ENCODE measurements around the gene DHRS13. TPM values are rescaled to one million over a fixed set of nuclear protein-coding genes. Genes with fewer than 3 reads are reported as not detected.
A peak's percentile ranks its signal among the peaks of the same experiment; 100 is the strongest.
"Not testable (repeated sequence)": the region's sequence is repeated elsewhere in the genome, so short reads cannot be mapped to it uniquely, and the experiment has no call there.

The DHRS13 gene
- total RNA-seq, 2 experiments from 2014 or later = 28.4 to 29.2 TPM

GRCh38 chr17:28878981-28879380 is 23.9 kb downstream of the DHRS13 start:
- ChIA-PET CTCF (ENCODE audit: unreplicated experiment) (interaction anchor here (0.7 kb wide), 1 partner anchor 132 kb away, joined by 3 read pairs; no protein-coding TSS in a partner anchor), POLR2A (interaction anchor here (1.0 kb wide), 1 partner anchor 115 kb away, joined by 3 read pairs; no protein-coding TSS in a partner anchor)
- BruUV-seq (replicated peaks) = no TSS peak
- Histone ChIP-seq H3K79me2 (ENCODE audit: insufficient read depth, low read depth, low read length) (no peaks in the 10 kb centered on the region), H3K4me2 (ENCODE audit: low read length) (no peak overlapping the region), H3K4me3 (ENCODE audit: low read depth, low read length, poor library complexity, severe bottlenecking) (no peak overlapping the region), H3K4me1 (ENCODE audit: insufficient read depth, low read length, poor library complexity, severe bottlenecking) (no peaks in the 10 kb centered on the region), H3K9me3 (ENCODE audit: low read length) (no peaks in the 10 kb centered on the region), H2AFZ (ENCODE audit: low read length) (no peak overlapping the region), H3K36me3 (ENCODE audit: insufficient read depth, low read length) (peaks cover 47% of the 10 kb centered on the region), H3K27ac (ENCODE audit: low read depth, low read length, poor library complexity, severe bottlenecking) (no peak overlapping the region), H3K9me2 (ENCODE audit: insufficient read depth, low read length) (no peaks in the 10 kb centered on the region), H4K20me1 (ENCODE audit: insufficient read depth, low read length) (no peaks in the 10 kb centered on the region)
- peak; percentile 68 for DNase-seq (ENCODE audit: low spot score)
- intact Hi-C loops (cut with micrococcal nuclease; ENCODE audit: unreplicated experiment) = loop anchor here (1.0 kb wide), 1 partner anchor 116 kb away; no protein-coding TSS in a partner anchor
- TF ChIP-seq CTCF (conservative IDR thresholded peaks at IDR 0.05; ENCODE audit: low read length) (peak; percentile 66), EZH2phosphoT487 (IDR thresholded peaks at IDR 0.05; ENCODE audit: borderline replicate concordance, low read depth, low read length) (no peak)

GRCh38 chr17:28878158-28878910 is 24.5 kb downstream of the DHRS13 start:
- no peak overlapping the region for H3K27ac ChIP-seq (ENCODE audit: low read depth, low read length, poor library complexity, severe bottlenecking)
- no peaks in the 10 kb centered on the region for H3K4me1 ChIP-seq (ENCODE audit: insufficient read depth, low read length, poor library complexity, severe bottlenecking)
- H2AFZ ChIP-seq (ENCODE audit: low read length) = no peak overlapping the region
- DNase-seq (ENCODE audit: low spot score) = no peak
- no peak overlapping the region for H3K4me3 ChIP-seq (ENCODE audit: low read depth, low read length, poor library complexity, severe bottlenecking)
- no peaks in the 10 kb centered on the region for H3K9me3 ChIP-seq (ENCODE audit: low read length)
- CTCF ChIA-PET (ENCODE audit: unreplicated experiment) = interaction anchor here (0.7 kb wide), 1 partner anchor 132 kb away, joined by 3 read pairs; no protein-coding TSS in a partner anchor
- intact Hi-C loops (cut with micrococcal nuclease; ENCODE audit: unreplicated experiment) = no loop called here
- no peaks in the 10 kb centered on the region for H4K20me1 ChIP-seq (ENCODE audit: insufficient read depth, low read length)
- TF ChIP-seq CTCF (conservative IDR thresholded peaks at IDR 0.05; ENCODE audit: low read length) = no peak
- TF ChIP-seq EZH2phosphoT487 (IDR thresholded peaks at IDR 0.05; ENCODE audit: borderline replicate concordance, low read depth, low read length) = no peak
- no peak overlapping the region for H3K4me2 ChIP-seq (ENCODE audit: low read length)
- H3K36me3 ChIP-seq (ENCODE audit: insufficient read depth, low read length) = peaks cover 47% of the 10 kb centered on the region
- BruUV-seq (replicated peaks) = no TSS peak
- POLR2A ChIA-PET = no interaction called here
- no peaks in the 10 kb centered on the region for H3K9me2 ChIP-seq (ENCODE audit: insufficient read depth, low read length)
- H3K79me2 ChIP-seq (ENCODE audit: insufficient read depth, low read depth, low read length) = no peaks in the 10 kb centered on the region

GRCh38 chr17:28877150-28877711 is 25.6 kb downstream of the DHRS13 start:
- H3K27ac ChIP-seq (ENCODE audit: low read depth, low read length, poor library complexity, severe bottlenecking); H3K9me2 ChIP-seq (ENCODE audit: insufficient read depth, low read length); DNase-seq (ENCODE audit: low spot score); intact Hi-C loops (cut with micrococcal nuclease; ENCODE audit: unreplicated experiment); CTCF ChIA-PET (ENCODE audit: unreplicated experiment); POLR2A ChIA-PET; H3K79me2 ChIP-seq (ENCODE audit: insufficient read depth, low read depth, low read length); BruUV-seq (replicated peaks); H3K4me2 ChIP-seq (ENCODE audit: low read length); H2AFZ ChIP-seq (ENCODE audit: low read length); H3K4me1 ChIP-seq (ENCODE audit: insufficient read depth, low read length, poor library complexity, severe bottlenecking); H3K9me3 ChIP-seq (ENCODE audit: low read length); H3K4me3 ChIP-seq (ENCODE audit: low read depth, low read length, poor library complexity, severe bottlenecking); H4K20me1 ChIP-seq (ENCODE audit: insufficient read depth, low read length): not testable (repeated sequence)
- H3K36me3 ChIP-seq (ENCODE audit: insufficient read depth, low read length) = peaks cover 43% of the 10 kb centered on the region
